K562 (cell line): Measurements from ENCODE around the gene TIA1. TPM values are rescaled to one million over a fixed set of nuclear protein-coding genes. Genes with fewer than 3 reads are reported as not detected.

Source experiments
- ETV1 ChIP-seq: fragments of 450-650 bp; conservative IDR thresholded peaks from 2 replicates; pipeline ENCODE4 v1.6.1; 2016; ENCODE audit warnings: missing genetic modification characterization, control low read depth, low read depth, missing compliant biosample characterization
- GTF2F1 ChIP-seq: IDR thresholded peaks from 2 replicates; pipeline ENCODE4 v1.6.1; 2011; ENCODE audit warnings: low read depth, low read length, improper control_type of control experiment
- ILF3 ChIP-seq: fragments of 450-650 bp; IDR thresholded peaks from 2 replicates; pipeline ENCODE4 v1.6.1; 2018; ENCODE audit warnings: antibody characterized with exemption, mild to moderate bottlenecking, moderate library complexity, borderline replicate concordance
- LEF1 ChIP-seq: fragments of 450-650 bp; IDR thresholded peaks from 2 replicates; pipeline ENCODE4 v1.6.1; 2016; ENCODE audit warnings: mild to moderate bottlenecking
- MLLT1 ChIP-seq, 2 experiments: fragments of 450-650 bp; IDR thresholded peaks; 2 replicates each; pipeline ENCODE4 v1.6.1; 2016
- MNT ChIP-seq, 2 experiments: fragments of 450-650 bp; conservative IDR thresholded peaks; 2 replicates each; pipeline ENCODE4 v1.6.1; 2017; ENCODE audit warnings: mild to moderate bottlenecking in 2 of 2, moderate library complexity in 2 of 2
- NBN ChIP-seq: fragments of 450-650 bp; IDR thresholded peaks from 2 replicates; pipeline ENCODE4 v1.6.1; 2016; ENCODE audit warnings: low read depth, mild to moderate bottlenecking
- NR4A1 ChIP-seq, 2 experiments: fragments of 250-450 bp in 1 of 2; fragments of 450-650 bp in 1 of 2; sonication (Bioruptor Pico) in 1 of 2; IDR thresholded peaks; 2 replicates each; pipeline versions ENCODE4 v1.4.0 to v1.6.1; 2016 to 2020; ENCODE audit warnings: mild to moderate bottlenecking in 2 of 2, missing compliant biosample characterization in 1 of 2, missing genetic modification characterization in 1 of 2, moderate library complexity in 1 of 2
- PRDM10 ChIP-seq: fragments of 450-650 bp; IDR thresholded peaks from 2 replicates; pipeline ENCODE4 v1.6.1; 2018; ENCODE audit not compliant: partially characterized antibody
- PRMT5 ChIP-seq: sonication (generic); formaldehyde crosslinking; IDR thresholded peaks from 2 replicates; pipeline ENCODE4 v1.5.0; 2020; ENCODE audit warnings: missing genetic modification reagents
- SIRT6 ChIP-seq: IDR thresholded peaks from one replicate; pipeline ENCODE4 v1.6.1; 2012; ENCODE audit warnings: low read depth, mild to moderate bottlenecking, control low read depth, inconsistent platforms, low read length, moderate library complexity
- SMARCC2 ChIP-seq: fragments of 450-650 bp; IDR thresholded peaks from 2 replicates; pipeline ENCODE4 v1.6.1; 2017; ENCODE audit warnings: antibody characterized with exemption, moderate library complexity, mild to moderate bottlenecking, low read depth
- TCFL5 ChIP-seq: fragments of 250-450 bp; sonication (Bioruptor Pico); conservative IDR thresholded peaks from 2 replicates; pipeline ENCODE4 v1.6.1; 2021; ENCODE audit warnings: mild to moderate bottlenecking, moderate library complexity, matching md5 sums
- TFAP4 ChIP-seq: sonication (generic); formaldehyde crosslinking; IDR thresholded peaks from 2 replicates; pipeline ENCODE4 v1.8.0; 2022; ENCODE audit warnings: missing genetic modification reagents, mild to moderate bottlenecking, moderate library complexity, borderline replicate concordance
- XRCC5 ChIP-seq: fragments of 200-400 bp; formaldehyde crosslinking; IDR thresholded peaks from 2 replicates; pipeline ENCODE4 v1.6.1; 2017; ENCODE audit warnings: low read depth, mild to moderate bottlenecking, low read length
- ZBTB2 ChIP-seq: fragments of 450-650 bp; IDR thresholded peaks from 2 replicates; pipeline ENCODE4 v1.6.1; 2016; ENCODE audit warnings: antibody characterized with exemption
- ZNF766 ChIP-seq: fragments of 200-800 bp; sonication (Bioruptor generic); conservative IDR thresholded peaks from 2 replicates; pipeline ENCODE4 v1.6.1; 2016; ENCODE audit warnings: missing genetic modification characterization, missing compliant biosample characterization
- polyA plus RNA-seq, 8 experiments: library from polyadenylated mRNA; depleted of rRNA in 4 of 8; stranded (reverse) in 5 of 8; unstranded in 3 of 8; fragments of >200 nt; fragmentation: Nextera tagmentation in 2 of 8; fragmentation: Illumina TruSeq in 1 of 8; extraction: Ambion mirVana in 2 of 8; extraction: Trizol in 1 of 8; gene quantifications; 2 replicates each; pipeline versions ENCODE4 v1.2.1 to v1.2.3, GENCODE V29; 2011 to 2014; ENCODE audit warnings: inconsistent platforms in 1 of 8, missing spikeins in 1 of 8
- total RNA-seq, 7 experiments: library from RNA; depleted of rRNA in 6 of 7; stranded (reverse); fragments of >200 nt in 6 of 7; fragmentation: Illumina TruSeq in 2 of 7; extraction: Trizol in 2 of 7; gene quantifications; 2 replicates each; pipeline versions ENCODE4 v1.2.1 to v1.2.3, GENCODE V29; 2011 to 2021; ENCODE audit warnings: low replicate concordance in 1 of 7

The TIA1 gene
- total and polyA plus RNA-seq, 9 of the 15 experiments (the other 6 are each of a cell fraction or from before 2014, with no cell fraction given), result 25.3 to 129 (median 79.6) TPM

- TF ChIP-seq PRDM10, result peak; percentile 47
- no peak for TF ChIP-seq TFAP4
- no peak for TF ChIP-seq SIRT6
- 0 out of 4 replicates have a peak, but pooled peaks have one; percentile 16 to 32 for TF ChIP-seq MNT (conservative IDR thresholded peaks at IDR 0.05)
- TF ChIP-seq ZNF766 (CRISPR knock-in tag), result no peak
- TF ChIP-seq MLLT1 (IDR thresholded peaks at IDR 0.05), result peak in 1 of 2 experiments; percentile 52; a peak in 1 of 4 replicates
- TF ChIP-seq LEF1, result no peak; the same call in 1 of the 2 replicates
- no peak for TF ChIP-seq XRCC5
- no peak for TF ChIP-seq PRMT5 (CRISPR knock-in tag)
- TF ChIP-seq GTF2F1, result no peak
- TF ChIP-seq TCFL5, result no peak
- TF ChIP-seq ILF3, result no peak
- no peak for TF ChIP-seq ETV1 (tag)
- TF ChIP-seq NBN, result no peak
- TF ChIP-seq NR4A1 (CRISPR knock-in tag; IDR thresholded peaks at IDR 0.05), result no peak
- no peak for TF ChIP-seq NR4A1 (tag; IDR thresholded peaks at IDR 0.05)
- 0 out of 2 replicates have a peak, but pooled peaks have one; percentile 37 for TF ChIP-seq SMARCC2
- TF ChIP-seq ZBTB2, result peak; percentile 24; the same call in 1 of the 2 replicates
These were observed 4.4 kb downstream of the TIA1 start (continued) for GRCh38 chr2:70243806-70244584.
